Lung (tissue), 12 donors: ENCODE results near the gene ECE1. TPM values are rescaled to one million over a fixed set of nuclear protein-coding genes. Genes with fewer than 3 reads are reported as not detected.
A peak's percentile ranks its signal among the peaks of the same experiment; 100 is the strongest.

Source experiments
- ATAC-seq: fragments of 200-7000 bp; cut with Tn5 transposase; one replicate; pipeline ENCODE4 v1.9.1; 2020; ENCODE audit warnings: moderate number of reproducible peaks; ENCODE audit not compliant: insufficient read depth, low FRiP score
- DNase-seq, 3 donors: peaks; one replicate each; pipeline ENCODE4 v3.0.0-alpha.2; 2013 to 2017
- H3K27ac ChIP-seq, 2 donors: one replicate each; pipeline ENCODE4 v1.5.1; 2013; ENCODE audit warnings: mild to moderate bottlenecking in 2 of 2, moderate library complexity in 2 of 2, control low read depth in 1 of 2, inconsistent platforms in 1 of 2, low read depth in 1 of 2, low read length in 1 of 2
- H3K27me3 ChIP-seq, 3 donors: one replicate each; pipeline ENCODE4 v1.5.1; 2013; ENCODE audit warnings: low read length in 2 of 3; ENCODE audit not compliant: control insufficient read depth in 3 of 3, insufficient read depth in 3 of 3
- H3K36me3 ChIP-seq, 4 donors: one replicate each; pipeline ENCODE4 v1.5.1; 2013; ENCODE audit warnings: low read length in 4 of 4, mild to moderate bottlenecking in 1 of 4, moderate library complexity in 1 of 4; ENCODE audit not compliant: control insufficient read depth in 4 of 4, insufficient read depth in 4 of 4
- H3K4me1 ChIP-seq, 5 donors: one replicate each; pipeline ENCODE4 v1.5.1; 2013; ENCODE audit warnings: low read length in 5 of 5, mild to moderate bottlenecking in 2 of 5, moderate library complexity in 1 of 5; ENCODE audit not compliant: control insufficient read depth in 5 of 5, insufficient read depth in 5 of 5
- H3K4me3 ChIP-seq: one replicate; pipeline ENCODE4 v1.5.1; 2013; ENCODE audit warnings: mild to moderate bottlenecking, control low read depth, moderate library complexity
- H3K9ac ChIP-seq, 2 donors: one replicate each; pipeline ENCODE4 v1.5.1; 2013; ENCODE audit warnings: low read length in 2 of 2, control low read depth in 1 of 2; ENCODE audit not compliant: insufficient read depth in 1 of 2
- H3K9me3 ChIP-seq, 4 donors: one replicate each; pipeline ENCODE4 v1.5.1; 2013; ENCODE audit warnings: low read length in 3 of 4, mild to moderate bottlenecking in 1 of 4, moderate library complexity in 1 of 4; ENCODE audit not compliant: control insufficient read depth in 4 of 4, insufficient read depth in 3 of 4
- CTCF ChIP-seq: IDR thresholded peaks from 2 replicates; pipeline ENCODE4 v1.5.1; 2012; ENCODE audit warnings: mild to moderate bottlenecking; ENCODE audit errors: control extremely low read depth, extremely low read depth
- WGBS, 2 donors: extraction: QIAGEN DNeasy Blood & Tissue Kit; methylation state at CpG; one replicate each; pipeline ENCODE4 v1.1.7; 2013; 5-methylcytosine and 5-hydroxymethylcytosine counted together
- polyA plus RNA-seq, 2 donors: library from polyadenylated mRNA; stranded (reverse); fragments of 200-250 nt; gene quantifications; one replicate each; pipeline ENCODE4 v1.2.1, GENCODE V29; 2013
- total RNA-seq, 2 donors: library from RNA; depleted of rRNA in 1 of 2; stranded (reverse); fragments of >200 nt in 1 of 2; gene quantifications; one replicate each; pipeline ENCODE4 v1.2.1, GENCODE V29; 2014 to 2021
- donor health status: control.
- donor health status: control.
- donor health status: Bipolar disorder and iron deficiency.
- donor health status: healthy.
- donor health status: DM: yes; HTN: yes; CAD: no.

The ECE1 gene
- total and polyA plus RNA-seq, 4 donors = 55.7 to 129 (median 105) TPM

GRCh38 chr1:21321963-21322680 is 31.9 kb upstream of the ECE1 start:
- Histone ChIP-seq H3K9ac (no peak overlapping the region), H3K36me3 (no peaks in the 10 kb centered on the region), H3K27me3 (no peaks in the 10 kb centered on the region), H3K27ac (peak overlapping the region in 1 of 2 donors; percentile 46), H3K4me3 (no peak overlapping the region), H3K4me1 (peaks cover 24 to 85% (median 50%) of the 10 kb centered on the region in 5 donors), H3K9me3 (no peaks in the 10 kb centered on the region)
- ATAC-seq (no peak), DNase-seq (no peak)
- no peak for TF ChIP-seq CTCF
- WGBS, 2 donors = 90% methylated on average over 9 of the region's 9 CpGs

DNA sequence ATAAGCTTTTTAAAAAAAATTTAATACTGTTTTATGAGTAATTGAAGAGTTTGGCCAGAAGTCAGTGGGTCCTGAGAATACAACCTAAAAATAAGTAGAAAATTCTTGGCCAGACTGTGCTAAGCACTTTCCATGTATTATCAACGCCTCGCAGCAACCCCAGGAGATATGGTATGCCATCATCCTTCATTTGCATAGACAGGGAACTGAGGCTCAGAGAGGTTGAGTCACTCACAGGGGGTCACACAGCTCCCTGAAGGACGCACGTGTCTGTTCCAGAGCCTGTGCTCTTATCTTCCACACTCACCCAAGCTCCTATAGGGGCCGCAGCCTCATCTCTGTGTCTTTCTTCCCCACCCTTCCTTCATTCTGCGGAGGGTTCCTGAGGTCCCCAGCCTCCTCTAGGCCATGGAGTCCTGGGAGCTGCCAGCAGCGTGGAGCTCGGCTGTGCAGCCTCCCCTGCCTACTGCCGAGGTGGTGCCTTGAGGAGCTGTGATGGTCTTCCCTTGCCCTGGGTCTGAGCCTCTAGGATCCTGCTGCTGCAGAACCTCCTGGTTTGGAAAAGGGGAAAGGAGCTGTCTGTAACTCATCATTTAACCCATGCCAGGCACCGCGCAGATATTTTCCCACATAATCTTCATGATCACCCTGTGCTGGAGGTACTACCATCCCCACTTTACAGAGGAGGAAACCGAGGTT is 30.3 kb upstream of the ECE1 start:
- 79 to 83% methylated on average over 12 of the region's 12 CpGs for WGBS, 2 donors
- ATAC-seq (no peak), DNase-seq (no peak)
- H3K9ac ChIP-seq = no peak overlapping the region
- no peak for TF ChIP-seq CTCF
- peak overlapping the region in 1 of 2 donors; percentile 72 for H3K27ac ChIP-seq
- no peak overlapping the region for H3K4me3 ChIP-seq
- H3K27me3 ChIP-seq = no peaks in the 10 kb centered on the region
- H3K36me3 ChIP-seq = no peaks in the 10 kb centered on the region
- H3K9me3 ChIP-seq = no peaks in the 10 kb centered on the region
- peaks cover 16 to 80% (median 46%) of the 10 kb centered on the region in 5 donors for H3K4me1 ChIP-seq

- Histone ChIP-seq H3K4me3 (no peak overlapping the region), H3K27ac (peak overlapping the region; percentile 49 to 57), H3K4me1 (peaks cover 10 to 75% (median 42%) of the 10 kb centered on the region in 5 donors), H3K36me3 (no peaks in the 10 kb centered on the region), H3K27me3 (no peaks in the 10 kb centered on the region), H3K9ac (peak overlapping the region in 1 of 2 donors; percentile 54), H3K9me3 (no peaks in the 10 kb centered on the region)
- ATAC-seq = no peak
- WGBS, 2 donors = 63 to 74% methylated on average over 24 of the region's 24 CpGs
- no peak for TF ChIP-seq CTCF
- DNase-seq = peak; percentile 51 to 69 (median 65)
Measured at GRCh38 chr1:21319447-21320407, 29.5 kb upstream of the ECE1 start.
